Activated T-cell treated with anti-CD3 and anti-CD28 coated beads, Interleukin-2, amount 50 U/mL, for 4 hours (primary cell): ENCODE data around the gene PEX11A. TPM values are rescaled to one million over a fixed set of nuclear protein-coding genes. Genes with fewer than 3 reads are reported as not detected.
A peak's percentile ranks its signal among the peaks of the same experiment; 100 is the strongest.

Source experiments
- ATAC-seq, 2 donors: fragments of 200-7000 bp; cut with Tn5 transposase; one replicate each; pipeline ENCODE4 v1.10.0; 2021
- DNase-seq: peaks from one replicate; pipeline ENCODE4 v3.0.0-alpha.2; 2020
- H3K27me3 Mint-ChIP-seq: one replicate; pipeline ENCODE4 v1.8.0; 2021; ENCODE audit warnings: low read depth, mixed read lengths
- H3K36me3 Mint-ChIP-seq: one replicate; pipeline ENCODE4 v1.8.0; 2022; ENCODE audit warnings: mixed read lengths; ENCODE audit not compliant: insufficient read depth
- H3K4me1 Mint-ChIP-seq: one replicate; pipeline ENCODE4 v1.8.0; 2021; ENCODE audit warnings: low read depth, mixed read lengths
- H3K4me3 Mint-ChIP-seq: one replicate; pipeline ENCODE4 v1.8.0; 2021; ENCODE audit warnings: mild to moderate bottlenecking, moderate library complexity, mixed read lengths
- H3K9me3 Mint-ChIP-seq: one replicate; pipeline ENCODE4 v1.8.0; 2021; ENCODE audit warnings: mixed read lengths
- total RNA-seq, 3 donors: library from RNA; stranded (reverse); gene quantifications; one replicate each; pipeline ENCODE4 v1.2.1, GENCODE V29; 2021

Gene PEX11A
- total RNA-seq, 3 donors from 2014 or later: 1.0 to 1.8 (median 1.4) TPM

DNA sequence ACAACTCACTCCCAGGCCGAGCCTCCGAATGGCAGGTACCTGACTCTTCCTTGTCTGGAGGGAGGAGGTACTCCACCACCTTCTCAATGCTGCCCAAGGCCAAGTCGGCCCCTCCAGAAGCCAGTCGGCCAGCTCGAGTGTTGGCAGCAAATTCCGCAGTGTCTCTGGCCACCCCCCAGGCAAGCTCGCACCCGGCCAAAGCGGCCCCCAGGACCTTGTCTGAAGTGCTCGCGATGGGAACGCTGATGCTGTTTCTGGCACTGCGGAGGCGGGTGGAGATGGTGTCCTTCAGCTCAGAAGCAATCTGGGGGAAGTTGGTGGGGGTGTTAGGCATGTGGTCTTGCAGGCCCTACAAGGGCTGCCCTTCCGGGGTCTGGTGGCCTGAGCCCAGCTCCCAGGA lies 20.6 kb downstream of the PEX11A start:
- ATAC-seq (no peak), DNase-seq (no peak)
- peaks cover under 1% of the 10 kb centered on the region for H3K4me1 Mint-ChIP-seq
- peaks cover 9% of the 10 kb centered on the region for H3K27me3 Mint-ChIP-seq
- H3K9me3 Mint-ChIP-seq: no peaks in the 10 kb centered on the region
- no peak overlapping the region for H3K4me3 Mint-ChIP-seq
- no peaks in the 10 kb centered on the region for H3K36me3 Mint-ChIP-seq

DNA sequence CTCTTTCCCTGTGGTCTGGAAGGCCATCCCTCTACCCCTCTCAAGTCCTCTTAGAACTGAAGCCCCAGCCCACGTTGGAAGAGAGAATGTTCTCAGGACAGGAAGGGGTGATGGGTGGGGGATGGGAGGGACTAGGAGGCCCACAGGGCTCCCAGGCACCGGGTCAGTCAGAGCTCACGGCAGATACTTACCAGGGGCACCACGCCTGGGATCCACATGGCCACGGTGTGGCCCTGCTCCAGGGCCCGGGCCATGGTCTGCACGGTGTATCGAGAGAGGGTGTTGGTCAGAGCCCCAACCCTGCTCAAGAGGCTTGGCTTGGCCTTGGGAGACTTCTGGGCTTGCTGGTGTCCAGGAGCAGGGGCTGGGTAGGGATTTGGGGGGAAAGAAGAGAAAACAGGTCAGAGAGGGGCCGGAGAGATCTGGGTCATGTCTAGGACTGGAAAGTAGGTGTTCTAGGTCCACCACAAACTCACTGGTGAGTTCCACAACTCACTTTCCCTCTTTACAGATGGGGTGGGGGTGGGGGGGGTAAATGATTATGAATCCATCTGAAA lies 21.2 kb downstream of the PEX11A start:
- peaks cover 3% of the 10 kb centered on the region for H3K4me1 Mint-ChIP-seq
- ATAC-seq (no peak), DNase-seq (no peak)
- no peaks in the 10 kb centered on the region for H3K9me3 Mint-ChIP-seq
- H3K27me3 Mint-ChIP-seq: peaks cover 14% of the 10 kb centered on the region
- H3K36me3 Mint-ChIP-seq: no peaks in the 10 kb centered on the region
- H3K4me3 Mint-ChIP-seq: no peak overlapping the region

DNA sequence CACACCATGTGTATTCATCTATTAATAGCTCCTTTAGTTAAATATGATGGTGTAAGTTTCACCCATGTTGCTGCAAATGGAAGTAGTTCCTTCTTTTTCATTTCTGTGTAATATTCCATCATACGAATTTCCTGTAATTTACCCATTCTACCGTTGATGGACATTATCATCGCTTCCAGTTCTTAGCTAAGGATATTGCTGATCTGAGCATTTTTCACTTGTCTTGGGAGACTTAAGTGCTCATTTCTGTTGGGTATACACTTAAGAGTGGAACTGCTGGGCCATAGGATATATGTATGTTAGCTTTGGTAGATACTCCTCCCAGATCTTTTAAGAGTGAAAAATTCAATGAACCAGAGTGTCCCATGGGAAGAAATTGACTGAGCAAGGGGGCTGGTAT lies 22.4 kb downstream of the PEX11A start:
- ATAC-seq (no peak), DNase-seq (no peak)
- peaks cover 3% of the 10 kb centered on the region for H3K4me1 Mint-ChIP-seq
- no peaks in the 10 kb centered on the region for H3K9me3 Mint-ChIP-seq
- no peak overlapping the region for H3K4me3 Mint-ChIP-seq
- peaks cover 19% of the 10 kb centered on the region for H3K27me3 Mint-ChIP-seq
- no peaks in the 10 kb centered on the region for H3K36me3 Mint-ChIP-seq

DNA sequence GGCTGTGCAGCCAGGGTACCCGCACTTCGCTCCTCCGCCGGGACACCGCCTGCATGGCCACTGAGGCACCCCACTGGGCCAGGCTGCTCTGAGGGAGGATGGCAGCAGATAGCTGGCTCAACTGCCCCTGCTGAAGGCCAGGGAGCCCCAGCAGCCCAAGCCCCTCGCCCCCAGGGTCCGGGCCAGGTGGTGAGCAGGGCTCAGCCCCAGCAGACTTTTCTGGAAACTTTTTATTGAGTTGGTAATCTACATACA lies 22.9 kb downstream of the PEX11A start:
- no peak for DNase-seq
- Mint-ChIP-seq H3K9me3 (no peaks in the 10 kb centered on the region), H3K36me3 (no peaks in the 10 kb centered on the region), H3K4me1 (peaks cover 3% of the 10 kb centered on the region), H3K4me3 (no peak overlapping the region), H3K27me3 (peaks cover 21% of the 10 kb centered on the region)
- ATAC-seq: no peak

DNA sequence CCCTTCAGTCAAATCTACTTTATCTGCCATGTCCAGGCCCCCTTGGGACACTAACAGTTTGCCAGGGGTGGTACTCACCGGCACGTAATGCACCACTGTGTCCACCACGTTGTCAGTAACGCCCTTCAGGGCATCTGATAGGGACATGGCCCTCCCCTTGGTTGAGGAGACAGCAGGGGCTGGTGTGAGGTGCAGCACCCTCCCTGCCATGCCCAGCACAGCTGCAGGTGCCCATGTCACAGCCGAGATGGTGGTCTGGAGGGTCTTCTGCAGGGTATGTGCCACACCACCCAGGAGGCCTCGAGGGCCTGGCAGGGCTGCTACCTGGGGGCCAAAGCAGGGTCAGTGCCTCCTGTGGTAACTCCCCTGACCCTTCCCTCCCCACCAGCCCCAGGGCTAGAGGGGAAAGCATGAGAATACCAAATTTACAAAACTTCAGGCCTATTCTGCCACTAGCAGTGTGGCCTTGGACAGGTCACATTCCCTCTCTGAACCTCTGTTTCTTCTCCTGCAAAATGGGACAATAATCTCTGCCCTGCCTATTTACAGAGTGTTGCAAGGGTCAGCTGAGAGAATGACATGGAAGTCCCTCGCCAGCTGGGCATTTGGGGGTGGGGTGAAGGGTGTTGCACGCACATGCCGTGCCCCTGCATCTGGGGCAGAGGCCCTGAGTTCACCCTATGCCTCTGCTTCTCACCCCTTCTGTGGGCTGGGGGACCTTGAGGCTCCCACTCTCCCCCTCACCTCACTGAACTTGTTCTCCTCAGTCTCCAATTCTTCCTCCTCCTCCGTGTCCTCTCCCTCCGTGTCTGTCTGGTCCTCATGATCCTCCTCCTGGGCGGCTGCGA lies 23.5 kb downstream of the PEX11A start:
- DNase-seq (no peak), ATAC-seq (no peak)
- no peaks in the 10 kb centered on the region for H3K36me3 Mint-ChIP-seq
- H3K9me3 Mint-ChIP-seq: no peaks in the 10 kb centered on the region
- H3K27me3 Mint-ChIP-seq: peaks cover 24% of the 10 kb centered on the region
- no peak overlapping the region for H3K4me3 Mint-ChIP-seq
- peaks cover 3% of the 10 kb centered on the region for H3K4me1 Mint-ChIP-seq

DNA sequence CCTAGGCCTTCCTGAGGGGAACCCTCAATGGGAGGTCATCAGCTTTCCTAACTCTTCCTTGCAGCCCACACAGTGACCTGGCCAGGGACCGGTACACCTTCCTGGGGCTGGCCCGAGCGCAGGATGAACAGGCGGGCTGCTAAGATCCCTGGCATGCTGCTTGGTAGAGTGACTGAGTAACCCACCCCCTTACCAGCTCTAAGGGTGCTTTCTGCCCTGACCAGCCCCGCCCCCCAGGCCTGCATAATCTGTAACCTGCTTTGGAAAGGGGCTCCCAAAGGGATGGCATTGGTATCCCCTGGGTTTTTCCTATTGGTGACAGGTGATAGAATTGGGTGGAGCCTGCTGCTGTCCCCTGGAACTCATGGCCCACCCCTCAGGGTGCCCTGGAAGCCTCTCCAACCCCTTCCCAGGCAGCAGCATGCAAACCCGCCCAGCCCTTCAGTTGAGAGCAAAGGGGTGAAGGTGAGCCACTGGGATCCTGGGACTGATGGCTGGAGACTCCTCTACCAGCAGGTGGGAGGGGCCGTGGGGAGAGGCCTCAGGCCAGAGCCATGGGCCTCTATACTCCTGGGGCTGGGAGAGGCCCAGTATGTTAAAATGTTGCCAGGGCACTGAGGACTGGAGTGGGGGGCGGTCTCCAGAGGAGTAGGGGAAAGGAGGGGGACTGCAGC lies 24.2 kb downstream of the PEX11A start:
- no peak for DNase-seq
- Mint-ChIP-seq H3K4me1 (peaks cover 3% of the 10 kb centered on the region), H3K4me3 (no peak overlapping the region), H3K9me3 (no peaks in the 10 kb centered on the region), H3K36me3 (no peaks in the 10 kb centered on the region), H3K27me3 (peaks cover 24% of the 10 kb centered on the region)
- ATAC-seq: no peak

DNA sequence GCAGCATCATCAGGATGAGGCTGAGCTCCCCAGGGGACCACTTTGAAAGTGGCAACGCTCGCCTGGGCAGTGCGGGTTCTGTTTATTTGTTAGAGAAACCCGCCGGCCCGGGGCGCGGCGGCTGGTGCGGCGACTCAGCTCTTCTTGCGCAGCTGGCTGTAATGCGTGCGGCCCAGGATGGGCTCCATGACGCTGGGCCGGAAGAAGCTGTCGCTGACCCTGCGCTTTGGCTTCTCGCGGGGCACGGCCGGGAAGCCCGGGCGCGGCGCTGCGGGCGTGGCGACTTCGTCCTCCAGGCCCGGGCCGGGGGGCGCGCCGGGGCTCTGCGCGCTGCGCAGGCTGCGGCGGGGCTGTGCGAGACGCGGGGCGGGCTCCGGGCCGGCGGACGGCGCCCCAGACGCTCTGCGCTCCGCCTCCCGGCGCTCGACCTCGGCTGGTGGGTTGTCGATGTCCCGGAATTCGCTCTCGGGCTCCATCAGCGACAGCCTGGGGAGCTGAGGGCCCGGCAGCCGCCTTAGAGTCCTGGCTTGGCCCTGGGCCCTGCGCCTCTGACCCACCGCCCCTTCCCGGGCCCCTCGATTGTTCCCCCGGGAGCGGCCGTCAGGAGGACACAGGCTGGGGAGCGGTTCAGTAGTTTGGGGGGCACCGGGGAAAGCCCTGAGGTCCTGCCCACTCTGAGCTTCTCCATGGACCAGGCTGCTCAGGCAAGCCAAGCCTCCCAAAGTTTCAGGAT lies 24.9 kb downstream of the PEX11A start:
- ATAC-seq: peak; percentile 72
- H3K36me3 Mint-ChIP-seq: no peaks in the 10 kb centered on the region
- H3K9me3 Mint-ChIP-seq: no peaks in the 10 kb centered on the region
- H3K4me1 Mint-ChIP-seq: peaks cover 3% of the 10 kb centered on the region
- peaks cover 26% of the 10 kb centered on the region for H3K27me3 Mint-ChIP-seq
- DNase-seq: no peak
- H3K4me3 Mint-ChIP-seq: no peak overlapping the region

DNA sequence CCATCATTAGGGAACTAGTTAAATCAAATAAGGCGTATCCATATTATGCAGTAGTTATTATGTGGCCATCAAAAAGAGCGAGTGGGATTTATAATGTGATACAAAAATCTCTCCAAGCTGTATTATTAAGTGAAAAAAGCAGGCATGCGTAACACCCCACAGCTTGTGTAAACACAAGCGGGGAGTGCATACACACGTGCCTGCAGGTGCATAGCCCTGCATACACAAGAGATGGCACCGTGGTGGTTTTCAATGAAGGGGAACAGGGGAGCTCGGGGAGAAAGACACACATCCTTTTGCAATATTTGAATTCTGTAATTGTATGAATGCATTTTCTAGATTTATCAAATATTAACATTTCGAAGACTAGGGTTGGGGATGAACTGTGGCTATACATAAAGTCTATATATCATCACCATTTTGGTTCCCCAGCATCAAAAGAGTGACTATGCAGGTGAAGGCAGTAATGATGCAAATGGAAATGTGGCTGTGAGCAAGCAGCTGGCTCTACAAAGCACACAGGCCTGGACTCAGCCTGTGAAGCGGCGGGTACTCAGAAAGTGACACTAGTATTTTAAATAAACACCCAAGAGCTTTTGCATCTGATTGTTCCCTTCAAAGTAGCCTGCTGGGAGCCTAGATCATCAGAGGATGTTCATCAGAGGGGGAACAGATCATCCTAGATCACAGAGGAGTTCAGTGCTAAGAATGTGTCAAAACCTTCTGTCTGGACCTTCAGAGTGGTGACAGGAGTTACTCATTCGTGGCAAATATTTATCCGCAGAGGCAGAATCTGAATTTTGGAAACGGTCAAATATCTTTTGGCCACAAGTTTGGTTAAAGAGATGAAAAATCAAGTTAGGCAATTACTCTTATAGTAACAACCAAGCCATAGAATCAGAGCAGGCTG lies 25.9 kb downstream of the PEX11A start:
- Mint-ChIP-seq H3K9me3 (no peaks in the 10 kb centered on the region), H3K4me1 (peaks cover 3% of the 10 kb centered on the region), H3K27me3 (peaks cover 33% of the 10 kb centered on the region), H3K4me3 (no peak overlapping the region), H3K36me3 (no peaks in the 10 kb centered on the region)
- DNase-seq: no peak
- ATAC-seq: no peak

DNA sequence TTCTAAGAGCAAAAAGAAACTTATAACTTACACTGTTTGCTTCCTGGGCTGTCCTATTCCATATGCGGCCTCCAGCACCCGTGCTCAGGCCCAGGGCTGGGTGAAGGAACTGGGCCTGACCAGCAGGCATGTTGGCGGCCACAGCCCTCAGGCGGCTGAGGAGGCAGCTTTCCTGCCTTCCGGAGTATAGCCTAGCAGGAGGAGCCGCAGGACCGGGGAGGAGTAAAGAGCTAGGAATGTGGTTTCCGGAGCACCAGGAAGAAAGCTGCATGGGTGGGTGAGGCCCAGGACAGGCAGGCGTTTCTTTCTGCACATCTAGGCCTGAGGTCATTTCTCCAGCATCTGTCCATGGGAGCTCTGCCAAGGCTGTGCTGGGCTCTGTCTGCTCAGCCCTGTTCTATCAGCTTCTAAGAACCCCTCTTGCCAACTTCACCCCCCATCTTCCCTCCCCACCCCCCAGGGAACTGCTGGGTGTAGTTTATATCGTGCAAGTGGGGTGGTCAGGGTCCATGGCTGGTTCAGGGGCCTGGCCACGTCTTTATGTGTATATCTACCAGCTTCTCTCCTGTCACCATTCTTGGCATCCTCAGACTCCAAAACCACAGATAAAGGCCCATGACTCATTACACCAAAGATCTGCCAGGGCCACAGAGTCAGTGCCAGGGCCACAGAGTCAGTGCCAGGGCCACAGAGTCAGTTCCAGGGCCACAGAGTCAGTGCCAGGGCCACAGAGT lies 27.5 kb downstream of the PEX11A start:
- DNase-seq: no peak
- Mint-ChIP-seq H3K9me3 (no peaks in the 10 kb centered on the region), H3K4me3 (no peak overlapping the region), H3K36me3 (no peaks in the 10 kb centered on the region), H3K27me3 (peaks cover 41% of the 10 kb centered on the region), H3K4me1 (peaks cover 3% of the 10 kb centered on the region)
- no peak for ATAC-seq

DNA sequence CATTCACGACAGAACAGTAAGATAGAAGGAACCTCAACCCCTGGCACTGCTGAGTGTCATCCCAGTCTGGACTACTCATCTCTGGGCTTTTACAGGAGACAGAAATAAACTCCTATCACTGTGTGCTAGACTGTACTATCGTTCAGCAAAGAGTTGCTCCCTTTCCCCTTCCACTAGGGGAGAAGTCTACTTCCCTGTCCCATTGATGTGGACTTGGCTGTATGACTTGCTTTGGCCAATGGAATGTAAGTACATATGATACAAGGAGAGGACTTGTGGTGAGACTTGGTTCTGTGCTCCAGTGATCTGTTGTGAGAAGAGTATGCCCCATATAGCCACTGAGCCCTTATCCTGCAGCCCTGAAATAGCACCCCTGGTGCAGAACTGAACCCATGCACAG lies 30.0 kb downstream of the PEX11A start:
- Mint-ChIP-seq H3K4me1 (peaks cover 7% of the 10 kb centered on the region), H3K27me3 (peaks cover 45% of the 10 kb centered on the region), H3K36me3 (no peaks in the 10 kb centered on the region), H3K9me3 (no peaks in the 10 kb centered on the region), H3K4me3 (no peak overlapping the region)
- DNase-seq: no peak
- ATAC-seq: no peak

DNA sequence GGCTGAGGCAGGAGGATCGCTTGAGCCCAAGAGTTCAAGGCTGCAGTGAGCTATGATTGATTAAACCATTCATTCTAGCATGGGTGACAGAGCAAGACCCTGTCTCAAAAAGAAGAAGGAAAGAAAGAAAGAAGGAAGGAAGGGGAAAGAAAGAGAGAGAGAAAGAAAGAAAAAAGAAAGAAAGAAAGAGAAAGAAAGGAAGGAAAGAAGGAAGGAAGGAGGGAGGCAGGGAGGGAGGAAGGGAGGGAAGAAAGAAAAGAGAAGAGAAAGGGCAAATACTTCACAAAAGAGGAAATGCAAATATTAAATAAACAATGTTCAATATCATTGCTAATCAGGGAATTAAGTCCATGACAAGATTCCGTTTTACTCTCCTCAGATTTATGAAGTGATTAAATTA lies 31.3 kb downstream of the PEX11A start:
- Mint-ChIP-seq H3K36me3 (no peaks in the 10 kb centered on the region), H3K4me1 (peaks cover 10% of the 10 kb centered on the region), H3K27me3 (peaks cover 44% of the 10 kb centered on the region), H3K9me3 (no peaks in the 10 kb centered on the region), H3K4me3 (no peak overlapping the region)
- ATAC-seq: no peak
- DNase-seq: no peak

DNA sequence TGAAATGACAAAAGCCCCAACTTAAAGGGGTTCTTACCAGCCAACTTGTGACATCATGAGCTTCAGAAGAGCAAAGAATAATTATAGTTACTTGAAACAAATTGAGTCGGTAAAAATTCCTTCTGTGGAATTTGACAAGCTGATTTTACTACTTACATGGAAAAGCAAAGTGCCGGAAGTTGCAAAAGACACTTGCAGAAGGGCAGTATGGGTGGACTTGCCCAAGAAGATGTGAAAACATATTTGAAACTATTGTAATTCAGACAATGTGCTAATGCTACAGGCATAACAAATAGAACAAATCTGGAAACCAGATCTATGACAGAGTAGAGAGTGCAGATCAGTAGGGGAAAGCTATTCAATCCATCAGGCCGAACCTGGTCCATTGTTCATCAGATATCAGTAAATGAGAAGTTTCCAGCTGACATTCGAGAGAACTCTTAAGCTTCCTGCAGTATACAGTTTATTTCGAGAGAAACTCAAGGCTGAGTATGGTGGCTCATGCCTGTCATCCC lies 32.8 kb downstream of the PEX11A start:
- no peak for ATAC-seq
- no peaks in the 10 kb centered on the region for H3K36me3 Mint-ChIP-seq
- peaks cover 52% of the 10 kb centered on the region for H3K27me3 Mint-ChIP-seq
- no peak overlapping the region for H3K4me3 Mint-ChIP-seq
- no peaks in the 10 kb centered on the region for H3K9me3 Mint-ChIP-seq
- no peak for DNase-seq
- H3K4me1 Mint-ChIP-seq: peaks cover 11% of the 10 kb centered on the region

DNA sequence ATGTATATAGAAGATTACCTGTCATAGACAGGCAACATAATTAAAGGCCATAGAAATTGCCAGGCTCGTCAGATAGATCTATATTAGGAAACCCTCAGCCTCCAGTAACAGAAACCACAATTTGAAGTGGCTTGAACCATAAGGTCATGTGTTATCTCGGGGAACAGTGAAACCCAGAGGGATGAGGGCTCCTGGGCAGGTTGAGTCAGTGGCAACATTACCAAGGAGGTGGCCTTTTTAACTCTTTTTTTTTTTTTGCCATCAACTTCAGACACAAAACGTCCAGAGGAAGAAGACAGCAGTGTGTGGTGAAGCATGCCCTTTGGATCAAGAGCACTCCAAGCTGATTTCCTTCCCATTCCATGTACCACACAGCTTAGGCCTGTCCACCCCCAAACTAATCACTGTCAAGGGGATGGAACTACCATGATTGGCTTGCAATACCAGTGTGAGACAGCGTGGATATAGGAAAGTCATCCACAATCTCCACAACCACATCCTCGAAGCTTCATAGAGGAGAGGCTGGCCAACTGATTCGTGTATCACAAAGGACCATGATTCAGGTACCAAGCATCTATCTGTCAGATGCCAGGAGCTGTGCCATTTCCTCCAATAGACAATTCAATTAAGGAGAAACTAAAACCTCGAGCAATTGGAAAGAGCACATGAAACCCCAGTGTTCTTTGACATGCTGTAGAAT lies 34.3 kb downstream of the PEX11A start:
- no peaks in the 10 kb centered on the region for H3K9me3 Mint-ChIP-seq
- no peak for ATAC-seq
- no peak for DNase-seq
- H3K36me3 Mint-ChIP-seq: no peaks in the 10 kb centered on the region
- peak overlapping the region; percentile 66 for H3K4me3 Mint-ChIP-seq
- peaks cover 11% of the 10 kb centered on the region for H3K4me1 Mint-ChIP-seq
- peaks cover 57% of the 10 kb centered on the region for H3K27me3 Mint-ChIP-seq
